ENCODE data around the gene CAND1.

- TF ChIP-seq CTCF (conservative IDR thresholded peaks at IDR 0.05 in 1 of 2, IDR thresholded peaks at IDR 0.05 in 1 of 2; ENCODE audit: extremely low read depth in 1 of 2, insufficient read depth in 1 of 2, low read depth in 1 of 2, low read length in 2 of 2) = no peak
- TF ChIP-seq EZH2 (IDR thresholded peaks at IDR 0.05; ENCODE audit: borderline replicate concordance, low read length) = no peak
Measured at GRCh38 chr12:67319936-67320335, 50.8 kb downstream of the CAND1 start.

Data from mammary epithelial cell (primary cell).